Right lobe of liver (tissue), 6 donors: ENCODE data around the gene TK2. TPM values are rescaled to one million over a fixed set of nuclear protein-coding genes. Genes with fewer than 3 reads are reported as not detected.

Experiments used
- ATAC-seq, 4 donors: fragments of 200-7000 bp; cut with Tn5 transposase; one replicate each; pipeline ENCODE4 v1.9.1; 2020; ENCODE audit warnings: mild to moderate bottlenecking in 4 of 4, moderate library complexity in 4 of 4
- DNase-seq, 3 donors: peaks; one replicate each; pipeline ENCODE4 v3.0.0-alpha.2; 2020
- H3K27ac ChIP-seq, 3 donors: fragments of 200-600 bp; one replicate each; pipeline ENCODE4 v1.8.0; 2022
- H3K27me3 ChIP-seq, 2 donors: fragments of 200-600 bp; one replicate each; pipeline ENCODE4 v1.8.0; 2022
- H3K36me3 ChIP-seq, 4 donors: fragments of 200-600 bp; sonication (generic) in 1 of 4; one replicate each; pipeline versions ENCODE4 v1.5.1 to v1.8.0; 2017 to 2022; ENCODE audit warnings: control low read depth in 1 of 4
- H3K4me1 ChIP-seq, 4 donors: fragments of 200-600 bp; sonication (generic) in 1 of 4; one replicate each; pipeline versions ENCODE4 v1.5.1 to v1.8.0; 2017 to 2022; ENCODE audit warnings: control low read depth in 1 of 4
- H3K4me3 ChIP-seq, 3 donors: fragments of 200-600 bp; one replicate each; pipeline ENCODE4 v1.8.0; 2022
- H3K9me3 ChIP-seq, 4 donors: fragments of 200-600 bp; sonication (generic) in 1 of 4; one replicate each; pipeline versions ENCODE4 v1.5.1 to v1.8.0; 2017 to 2022; ENCODE audit warnings: control low read depth in 1 of 4
- POLR2A ChIP-seq: fragments of 450-650 bp; IDR thresholded peaks from one replicate; pipeline ENCODE4 v1.6.1; 2017; ENCODE audit warnings: antibody characterized with exemption, mild to moderate bottlenecking
- WGBS: methylation state at CpG from one replicate; pipeline ENCODE4 v1.1.6; 2018; ENCODE audit warnings: low coverage, low lambda C conversion rate; ENCODE audit not compliant: insufficient coverage; ENCODE audit errors: missing lambda C conversion rate; 5-methylcytosine and 5-hydroxymethylcytosine counted together
- intact Hi-C, 2 donors: fragments of 100-400 bp; cut with DNase I; formaldehyde crosslinking; loops; one replicate each; pipeline versions ENCODE4 v1.11.2 to v1.14.1; 2022
- total RNA-seq, 6 experiments: library from RNA; depleted of rRNA in 2 of 6; stranded (reverse); fragments of >200 nt in 2 of 6; fragmentation: NEBNext Ultra II Directional in 3 of 6; extraction: Animal tissue kit (Norgen Biotek cat#: 25700) in 3 of 6; gene quantifications; one replicate each; pipeline versions ENCODE4 v1.1.0 to v1.2.4, GENCODE V29; 2016 to 2023
- TF ChIP-seq, protein P1 (sequence below), 4 donors: fragments of 200-600 bp in 3 of 4; fragments of 450-650 bp in 1 of 4; IDR thresholded peaks; one replicate each; pipeline versions ENCODE4 v1.5.1 to v1.8.0; 2016 to 2022; ENCODE audit warnings: antibody characterized with exemption in 4 of 4, mild to moderate bottlenecking in 2 of 4
- donor health status: DM: no; HTN: yes; CAD: no.
- donor health status: DM: no; HTN: no; CAD: no.
- donor health status: DM: no; HTN: no; CAD: no.
- donor health status: DM: no; HTN: yes; CAD: no.
- donor health status: DM: no; HTN: yes; CAD: no.

The TK2 gene
- total RNA-seq, 6 experiments from 2014 or later = 25.8 to 41.7 (median 33.6) TPM

DNA sequence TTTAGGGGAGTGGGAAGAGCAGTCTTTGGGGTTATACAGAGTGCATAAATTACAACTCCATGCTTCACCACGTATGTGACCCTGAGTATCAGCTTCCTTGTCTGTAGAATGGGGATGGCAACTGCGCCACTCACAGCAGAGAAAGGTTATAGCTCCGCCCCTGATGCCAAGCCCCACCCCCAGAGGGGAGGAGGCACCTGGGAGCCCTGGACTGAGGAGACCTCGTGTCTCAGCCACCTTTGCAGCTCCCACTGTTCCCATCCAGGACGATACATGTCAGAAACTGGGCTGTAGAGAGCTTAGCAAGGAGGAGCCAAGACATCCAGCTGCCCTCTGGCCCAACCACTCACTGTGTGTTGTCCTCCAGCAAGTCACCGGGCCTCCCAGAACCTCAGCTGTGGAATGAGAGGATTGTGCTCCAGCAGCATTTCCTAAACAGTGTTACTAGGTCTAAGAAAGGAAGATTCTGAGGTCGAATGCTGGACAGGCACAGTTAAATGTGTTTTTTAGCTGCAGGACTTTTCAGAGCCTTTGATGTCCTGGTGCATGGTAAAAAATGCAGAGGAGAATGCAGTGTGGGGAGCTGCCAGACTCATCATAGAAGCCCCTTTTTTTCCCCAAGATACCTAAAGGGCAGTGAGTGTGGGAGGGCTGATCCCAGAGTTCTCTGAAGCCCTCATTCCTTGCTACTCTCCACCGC is 73.4 kb downstream of the TK2 start:
- Histone ChIP-seq H3K9me3 (no peaks in the 10 kb centered on the region), H3K4me3 (no peak overlapping the region), H3K4me1 (no peaks in the 10 kb centered on the region), H3K27me3 (no peaks in the 10 kb centered on the region), H3K27ac (no peak overlapping the region), H3K36me3 (no peaks in the 10 kb centered on the region)
- WGBS = 58% methylated on average over 2 of the region's 8 CpGs
- intact Hi-C loops = loop anchor here in 1 of 2 donors (10.0 kb wide), 1 partner anchor 128 kb away; the partner anchor contains the start of gene CMTM3
- ATAC-seq (peak in 2 of 4 donors; percentile 11 to 43), DNase-seq (peak in 1 of 3 donors; percentile 47)
- no peak for TF ChIP-seq POLR2A
- TF ChIP-seq, protein P1, sequence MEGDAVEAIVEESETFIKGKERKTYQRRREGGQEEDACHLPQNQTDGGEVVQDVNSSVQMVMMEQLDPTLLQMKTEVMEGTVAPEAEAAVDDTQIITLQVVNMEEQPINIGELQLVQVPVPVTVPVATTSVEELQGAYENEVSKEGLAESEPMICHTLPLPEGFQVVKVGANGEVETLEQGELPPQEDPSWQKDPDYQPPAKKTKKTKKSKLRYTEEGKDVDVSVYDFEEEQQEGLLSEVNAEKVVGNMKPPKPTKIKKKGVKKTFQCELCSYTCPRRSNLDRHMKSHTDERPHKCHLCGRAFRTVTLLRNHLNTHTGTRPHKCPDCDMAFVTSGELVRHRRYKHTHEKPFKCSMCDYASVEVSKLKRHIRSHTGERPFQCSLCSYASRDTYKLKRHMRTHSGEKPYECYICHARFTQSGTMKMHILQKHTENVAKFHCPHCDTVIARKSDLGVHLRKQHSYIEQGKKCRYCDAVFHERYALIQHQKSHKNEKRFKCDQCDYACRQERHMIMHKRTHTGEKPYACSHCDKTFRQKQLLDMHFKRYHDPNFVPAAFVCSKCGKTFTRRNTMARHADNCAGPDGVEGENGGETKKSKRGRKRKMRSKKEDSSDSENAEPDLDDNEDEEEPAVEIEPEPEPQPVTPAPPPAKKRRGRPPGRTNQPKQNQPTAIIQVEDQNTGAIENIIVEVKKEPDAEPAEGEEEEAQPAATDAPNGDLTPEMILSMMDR (IDR thresholded peaks at IDR 0.05) = no peak

DNA sequence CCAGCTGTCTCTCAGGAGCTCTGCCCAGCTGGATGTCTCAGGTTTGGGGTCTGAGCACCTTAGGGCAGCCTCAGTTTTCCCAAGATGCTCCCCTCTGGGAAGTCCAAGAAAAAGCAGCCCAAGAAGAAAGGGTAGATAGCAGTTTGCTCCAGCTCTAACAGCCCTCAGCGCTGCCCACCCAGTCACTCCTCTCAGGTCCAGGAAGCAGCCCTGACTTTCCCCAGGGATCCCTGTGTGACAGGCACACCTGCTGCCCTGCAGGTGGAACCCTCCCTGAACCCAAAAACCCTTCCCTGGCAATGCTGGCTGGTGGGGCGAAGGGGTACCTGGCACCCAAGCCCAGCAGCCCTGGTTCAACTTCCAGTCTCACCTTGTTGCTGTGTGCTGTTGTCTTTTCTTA is 74.7 kb downstream of the TK2 start:
- TF ChIP-seq, protein P1 (IDR thresholded peaks at IDR 0.05) = no peak
- no peak for TF ChIP-seq POLR2A
- DNase-seq = no peak
- Histone ChIP-seq H3K36me3 (no peaks in the 10 kb centered on the region), H3K4me1 (no peaks in the 10 kb centered on the region), H3K9me3 (no peaks in the 10 kb centered on the region), H3K27me3 (no peaks in the 10 kb centered on the region), H3K27ac (no peak overlapping the region), H3K4me3 (no peak overlapping the region)
- intact Hi-C loops = loop anchor here in 1 of 2 donors (10.0 kb wide), 1 partner anchor 130 kb away; the partner anchor contains the start of gene CMTM3
- no CpG with 5 or more reads among the region's 2 CpGs for WGBS
- no peak for ATAC-seq

DNA sequence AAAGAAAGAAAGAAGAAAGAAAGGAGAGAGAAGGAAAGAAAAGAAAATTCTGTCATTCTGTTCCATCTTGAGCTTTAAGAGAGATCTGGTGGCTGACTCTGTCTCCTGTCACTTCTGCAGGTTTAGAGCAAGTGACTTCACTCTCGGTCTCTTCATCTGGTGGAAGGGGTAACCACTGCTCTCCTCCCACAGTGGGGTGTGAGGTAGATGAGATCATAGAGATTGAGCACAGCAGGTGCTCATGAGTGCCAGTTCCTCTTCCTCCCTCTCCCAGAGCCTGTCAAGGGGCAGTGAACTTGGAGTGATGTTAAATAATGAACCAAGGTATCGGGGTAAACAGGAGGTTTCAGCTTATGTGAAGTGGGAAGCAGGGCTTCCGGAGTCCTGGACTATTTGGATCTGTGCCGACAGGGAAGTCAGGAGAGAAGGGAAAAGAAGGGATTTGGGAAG is 75.1 kb downstream of the TK2 start:
- Histone ChIP-seq H3K36me3 (no peaks in the 10 kb centered on the region), H3K4me1 (no peaks in the 10 kb centered on the region), H3K27me3 (no peaks in the 10 kb centered on the region), H3K27ac (no peak overlapping the region), H3K9me3 (no peaks in the 10 kb centered on the region), H3K4me3 (no peak overlapping the region)
- TF ChIP-seq, protein P1 (IDR thresholded peaks at IDR 0.05) = no peak
- no peak for TF ChIP-seq POLR2A
- ATAC-seq (peak in 1 of 4 donors; percentile 13), DNase-seq (no peak)
- whole genome bisulfite sequencing = 22% methylated on average over 4 of the region's 4 CpGs
- intact Hi-C loops = loop anchor here in 1 of 2 donors (10.0 kb wide), 1 partner anchor 130 kb away; the partner anchor contains the start of gene CMTM3

DNA sequence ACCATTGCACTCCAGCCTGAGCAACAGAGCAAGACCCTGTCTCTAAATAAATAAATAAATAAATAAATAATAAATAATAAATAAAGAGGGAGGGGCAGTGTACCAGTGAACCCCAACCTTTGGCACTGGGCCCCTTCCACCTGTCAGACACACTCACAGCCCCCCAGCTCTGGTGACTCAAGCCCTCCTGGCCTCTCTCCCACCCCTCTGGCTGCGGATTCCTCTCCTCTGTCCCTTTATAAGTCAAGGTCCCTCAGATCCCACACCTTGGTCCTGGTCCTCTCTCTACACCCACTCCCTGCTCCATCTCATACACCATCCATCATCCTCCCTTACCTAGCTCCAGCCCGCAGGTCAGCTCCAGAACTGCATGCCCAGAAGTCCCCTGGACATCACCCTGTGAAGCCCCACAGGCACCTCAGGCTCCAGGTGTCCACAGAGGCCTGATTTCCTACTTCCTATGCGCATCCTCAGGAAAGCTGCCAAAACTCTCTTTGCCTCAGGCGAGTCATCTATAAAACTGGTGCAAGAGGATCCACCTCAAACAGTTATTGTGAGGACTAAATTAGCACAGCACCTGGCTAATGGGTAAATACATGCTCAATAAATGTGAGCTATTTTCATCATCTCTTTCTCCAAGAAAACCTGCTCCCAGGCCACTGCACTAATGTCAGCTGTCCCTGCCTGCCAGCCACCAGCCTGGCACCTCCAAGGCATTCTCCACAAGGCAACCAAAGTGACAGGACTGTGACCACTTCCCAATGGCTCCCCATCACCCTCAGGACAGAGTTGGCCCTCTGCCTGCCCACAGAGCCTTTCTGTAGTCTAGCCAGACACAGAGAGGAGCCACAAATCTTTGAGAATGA is 76.0 kb downstream of the TK2 start:
- no peak for TF ChIP-seq POLR2A
- TF ChIP-seq, protein P1 (IDR thresholded peaks at IDR 0.05) = no peak
- 91% methylated on average over 4 of the region's 4 CpGs for WGBS
- intact Hi-C loops = loop anchor here in 1 of 2 donors (10.0 kb wide), 1 partner anchor 131 kb away; the partner anchor contains the start of gene CMTM3
- H3K27me3 ChIP-seq = no peaks in the 10 kb centered on the region
- no peaks in the 10 kb centered on the region for H3K4me1 ChIP-seq
- H3K4me3 ChIP-seq = no peak overlapping the region
- DNase-seq (no peak), ATAC-seq (no peak)
- no peaks in the 10 kb centered on the region for H3K36me3 ChIP-seq
- H3K27ac ChIP-seq = no peak overlapping the region
- no peaks in the 10 kb centered on the region for H3K9me3 ChIP-seq
